ENCODE measurements around the gene VILL. TPM values are rescaled to one million over a fixed set of nuclear protein-coding genes. Genes with fewer than 3 reads are reported as not detected.
"Not testable (repeated sequence)": the region's sequence is repeated elsewhere in the genome, so short reads cannot be mapped to it uniquely, and the experiment has no call there.

VILL gene
- polyA plus RNA-seq, 1 of the 3 experiments (the other 2 are of a cell fraction) = 8.8 TPM

DNA sequence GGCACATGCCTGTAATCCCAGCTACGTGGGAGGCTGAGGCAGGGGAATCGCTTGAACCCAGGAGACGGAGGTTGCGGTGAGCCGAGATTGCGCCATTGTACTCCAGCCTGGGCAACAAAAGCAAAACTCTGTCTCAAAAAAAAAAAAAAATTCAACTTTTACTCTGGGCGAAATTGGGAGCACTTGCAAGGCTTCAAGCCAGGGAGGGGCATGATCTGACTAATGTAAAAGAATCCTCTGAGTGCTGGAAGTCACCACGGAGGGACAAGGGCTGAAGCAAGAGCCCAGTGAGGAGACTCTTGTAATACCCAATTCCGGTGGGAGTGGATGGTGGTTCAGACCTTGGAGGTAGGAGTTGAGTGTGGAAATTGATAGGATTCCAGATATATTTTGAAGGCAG, 43.7 kb downstream of the VILL start:
- H3K36me3 ChIP-seq (replicated peaks in 1 of 2; ENCODE audit: control insufficient read depth in 1 of 2, insufficient read depth in 2 of 2, low read length in 1 of 2); H4K20me1 ChIP-seq (ENCODE audit: insufficient read depth); H3K27ac ChIP-seq (ENCODE audit: low read depth in 2 of 2, low read length in 1 of 2); DNase-seq; H2AFZ ChIP-seq (ENCODE audit: low read depth); H3K79me2 ChIP-seq (ENCODE audit: insufficient read depth); H3K27me3 ChIP-seq (ENCODE audit: insufficient read depth); H3K4me2 ChIP-seq; H3K9me2 ChIP-seq; H3F3A ChIP-seq (replicated peaks; ENCODE audit: insufficient read depth); POLR2A ChIA-PET; H3K9ac ChIP-seq; H3K4me3 ChIP-seq (ENCODE audit: low read depth in 2 of 2, low read length in 1 of 2); H3K9me3 ChIP-seq: not testable (repeated sequence)
- CTCF ChIA-PET = interaction anchor here (1.8 kb wide), 2 partner anchors 11 to 30 kb away, joined by 4 read pairs; no protein-coding TSS in a partner anchor
- peaks cover 8 to 17% of the 10 kb centered on the region in 2 experiments; a peak in 3 of 4 replicates for H3K4me1 ChIP-seq (ENCODE audit: control insufficient read depth in 1 of 2, insufficient read depth in 2 of 2, low read depth in 1 of 2, low read length in 1 of 2)
- 85% methylated on average over 9 of the region's 9 CpGs for WGBS (ENCODE audit: low lambda C conversion rate)

DNA sequence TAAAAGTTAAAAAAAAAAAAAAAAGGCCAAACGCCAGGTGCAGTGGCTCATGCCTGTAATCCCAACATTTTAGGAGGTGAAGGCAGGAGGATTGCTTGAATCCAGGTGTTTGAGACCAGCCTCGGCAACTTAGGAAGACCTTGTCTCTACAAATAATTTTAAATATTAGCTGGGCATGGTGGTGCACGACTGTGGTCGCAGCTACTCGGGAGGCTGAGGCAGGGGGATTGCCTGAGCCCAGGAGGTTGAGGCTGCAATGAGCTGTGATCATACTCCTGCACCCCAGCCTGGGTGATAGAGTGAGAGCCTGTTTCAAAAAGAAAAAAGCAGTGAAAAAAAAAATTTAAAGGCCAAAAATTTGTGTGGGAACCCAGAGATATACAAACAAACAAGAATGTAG, 45.7 kb downstream of the VILL start:
- Histone ChIP-seq H3K36me3 (replicated peaks in 1 of 2; ENCODE audit: control insufficient read depth in 1 of 2, insufficient read depth in 2 of 2, low read length in 1 of 2) (no peaks in the 10 kb centered on the region), H3K9ac (no peak overlapping the region), H3K4me2 (no peak overlapping the region), H3K9me2 (no peaks in the 10 kb centered on the region), H2AFZ (ENCODE audit: low read depth) (no peak overlapping the region), H3K27ac (ENCODE audit: low read depth in 2 of 2, low read length in 1 of 2) (no peak overlapping the region), H3K4me1 (ENCODE audit: control insufficient read depth in 1 of 2, insufficient read depth in 2 of 2, low read depth in 1 of 2, low read length in 1 of 2) (peaks cover 0 to 4% of the 10 kb centered on the region in 2 experiments; a peak in 1 of 4 replicates), H3K27me3 (ENCODE audit: insufficient read depth) (no peaks in the 10 kb centered on the region), H3K9me3 (no peaks in the 10 kb centered on the region), H3K4me3 (ENCODE audit: low read depth in 2 of 2, low read length in 1 of 2) (no peak overlapping the region), H3F3A (replicated peaks; ENCODE audit: insufficient read depth) (no peaks in the 10 kb centered on the region), H4K20me1 (ENCODE audit: insufficient read depth) (no peaks in the 10 kb centered on the region), H3K79me2 (ENCODE audit: insufficient read depth) (no peaks in the 10 kb centered on the region)
- no peak for DNase-seq
- POLR2A ChIA-PET = no interaction called here
- TF ChIP-seq, protein P1, sequence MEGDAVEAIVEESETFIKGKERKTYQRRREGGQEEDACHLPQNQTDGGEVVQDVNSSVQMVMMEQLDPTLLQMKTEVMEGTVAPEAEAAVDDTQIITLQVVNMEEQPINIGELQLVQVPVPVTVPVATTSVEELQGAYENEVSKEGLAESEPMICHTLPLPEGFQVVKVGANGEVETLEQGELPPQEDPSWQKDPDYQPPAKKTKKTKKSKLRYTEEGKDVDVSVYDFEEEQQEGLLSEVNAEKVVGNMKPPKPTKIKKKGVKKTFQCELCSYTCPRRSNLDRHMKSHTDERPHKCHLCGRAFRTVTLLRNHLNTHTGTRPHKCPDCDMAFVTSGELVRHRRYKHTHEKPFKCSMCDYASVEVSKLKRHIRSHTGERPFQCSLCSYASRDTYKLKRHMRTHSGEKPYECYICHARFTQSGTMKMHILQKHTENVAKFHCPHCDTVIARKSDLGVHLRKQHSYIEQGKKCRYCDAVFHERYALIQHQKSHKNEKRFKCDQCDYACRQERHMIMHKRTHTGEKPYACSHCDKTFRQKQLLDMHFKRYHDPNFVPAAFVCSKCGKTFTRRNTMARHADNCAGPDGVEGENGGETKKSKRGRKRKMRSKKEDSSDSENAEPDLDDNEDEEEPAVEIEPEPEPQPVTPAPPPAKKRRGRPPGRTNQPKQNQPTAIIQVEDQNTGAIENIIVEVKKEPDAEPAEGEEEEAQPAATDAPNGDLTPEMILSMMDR (IDR thresholded peaks at IDR 0.05) = no peak
- TF ChIP-seq SIN3A (IDR thresholded peaks at IDR 0.05; ENCODE audit: borderline replicate concordance, low read depth, low read length) (no peak), RFX5 (IDR thresholded peaks at IDR 0.05; ENCODE audit: low read length) (no peak), RAD21 (IDR thresholded peaks at IDR 0.05; ENCODE audit: low read length) (no peak), RCOR1 (IDR thresholded peaks at IDR 0.05; ENCODE audit: low read length) (no peak), YY1 (IDR thresholded peaks at IDR 0.05; ENCODE audit: low read depth) (no peak), TEAD4 (IDR thresholded peaks at IDR 0.05; ENCODE audit: borderline replicate concordance, insufficient read depth) (no peak), CHD2 (IDR thresholded peaks at IDR 0.05; ENCODE audit: low read length, partially characterized antibody) (no peak), TCF12 (IDR thresholded peaks at IDR 0.05) (no peak), SMC3 (IDR thresholded peaks at IDR 0.05; ENCODE audit: low read depth, low read length) (no peak), JUND (IDR thresholded peaks at IDR 0.05) (no peak), ELF1 (IDR thresholded peaks at IDR 0.05) (no peak), FOSL2 (IDR thresholded peaks at IDR 0.05; ENCODE audit: borderline replicate concordance, low read depth) (no peak), NFIC (IDR thresholded peaks at IDR 0.05; ENCODE audit: borderline replicate concordance) (no peak)
- TF ChIP-seq, protein P2, sequence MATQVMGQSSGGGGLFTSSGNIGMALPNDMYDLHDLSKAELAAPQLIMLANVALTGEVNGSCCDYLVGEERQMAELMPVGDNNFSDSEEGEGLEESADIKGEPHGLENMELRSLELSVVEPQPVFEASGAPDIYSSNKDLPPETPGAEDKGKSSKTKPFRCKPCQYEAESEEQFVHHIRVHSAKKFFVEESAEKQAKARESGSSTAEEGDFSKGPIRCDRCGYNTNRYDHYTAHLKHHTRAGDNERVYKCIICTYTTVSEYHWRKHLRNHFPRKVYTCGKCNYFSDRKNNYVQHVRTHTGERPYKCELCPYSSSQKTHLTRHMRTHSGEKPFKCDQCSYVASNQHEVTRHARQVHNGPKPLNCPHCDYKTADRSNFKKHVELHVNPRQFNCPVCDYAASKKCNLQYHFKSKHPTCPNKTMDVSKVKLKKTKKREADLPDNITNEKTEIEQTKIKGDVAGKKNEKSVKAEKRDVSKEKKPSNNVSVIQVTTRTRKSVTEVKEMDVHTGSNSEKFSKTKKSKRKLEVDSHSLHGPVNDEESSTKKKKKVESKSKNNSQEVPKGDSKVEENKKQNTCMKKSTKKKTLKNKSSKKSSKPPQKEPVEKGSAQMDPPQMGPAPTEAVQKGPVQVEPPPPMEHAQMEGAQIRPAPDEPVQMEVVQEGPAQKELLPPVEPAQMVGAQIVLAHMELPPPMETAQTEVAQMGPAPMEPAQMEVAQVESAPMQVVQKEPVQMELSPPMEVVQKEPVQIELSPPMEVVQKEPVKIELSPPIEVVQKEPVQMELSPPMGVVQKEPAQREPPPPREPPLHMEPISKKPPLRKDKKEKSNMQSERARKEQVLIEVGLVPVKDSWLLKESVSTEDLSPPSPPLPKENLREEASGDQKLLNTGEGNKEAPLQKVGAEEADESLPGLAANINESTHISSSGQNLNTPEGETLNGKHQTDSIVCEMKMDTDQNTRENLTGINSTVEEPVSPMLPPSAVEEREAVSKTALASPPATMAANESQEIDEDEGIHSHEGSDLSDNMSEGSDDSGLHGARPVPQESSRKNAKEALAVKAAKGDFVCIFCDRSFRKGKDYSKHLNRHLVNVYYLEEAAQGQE (IDR thresholded peaks at IDR 0.05; ENCODE audit: low read depth, low read length) = no peak
- CTCF ChIA-PET = no interaction called here
- 84% methylated on average over 5 of the region's 5 CpGs for WGBS (ENCODE audit: low lambda C conversion rate)

Measured in SK-N-SH (cell line).